Stimulated activated CD4-positive, alpha-beta T cell treated with anti-CD3 and anti-CD28 coated beads, Interleukin-12 subunit alpha, Interleukin-12 subunit beta, amount 100 ng/mL, for 24 hours (primary cell): ENCODE measurements around the gene NAA15.
A peak's percentile ranks its signal among the peaks of the same experiment; 100 is the strongest.
"Not testable (repeated sequence)": the region's sequence is repeated elsewhere in the genome, so short reads cannot be mapped to it uniquely, and the experiment has no call there.

Experiments used
- DNase-seq, 2 experiments: peaks; one replicate each; pipeline ENCODE4 v3.0.0-alpha.2; 2020; ENCODE audit warnings: low read depth in 2 of 2

NAA15 gene

GRCh38 chr4:139297001-139297410 is 4.3 kb upstream of the NAA15 start:
- DNase-seq, result no peak

- DNase-seq, result no peak
Measured at GRCh38 chr4:139299536-139299935, 1.8 kb upstream of the NAA15 start.

GRCh38 chr4:139300431-139301112 is 733 bp upstream of the NAA15 start:
- DNase-seq, result no peak

GRCh38 chr4:139301821-139302611 is 711 bp downstream of the NAA15 start, which contains the start of gene NDUFC1:
Gene NDUFC1 (minus strand): TSS chr4:139302477. CDS start chr4:139295798, 6,679 bp downstream.
- DNase-seq, result peak; percentile 28 to 63

- DNase-seq, result no peak
Measured at GRCh38 chr4:139304920-139305319, 3.6 kb downstream of the NAA15 start.

- DNase-seq, result no peak
Measured at GRCh38 chr4:139311909-139312308, 10.6 kb downstream of the NAA15 start.

- DNase-seq, result no peak
Measured at GRCh38 chr4:139312552-139313332, 11.4 kb downstream of the NAA15 start.

GRCh38 chr4:139313414-139313813 is 12.1 kb downstream of the NAA15 start:
- DNase-seq, result not testable (repeated sequence)

- no peak for DNase-seq
Measured at GRCh38 chr4:139314047-139314800, 12.9 kb downstream of the NAA15 start.

- no peak for DNase-seq
Measured at GRCh38 chr4:139315221-139315675, 13.9 kb downstream of the NAA15 start.

GRCh38 chr4:139316733-139317132 is 15.4 kb downstream of the NAA15 start:
- no peak for DNase-seq

- DNase-seq, result no peak
Measured at GRCh38 chr4:139317635-139318034, 16.3 kb downstream of the NAA15 start.

- no peak for DNase-seq
Measured at GRCh38 chr4:139319571-139319970, 18.3 kb downstream of the NAA15 start.

GRCh38 chr4:139322070-139322469 is 20.8 kb downstream of the NAA15 start:
- not testable (repeated sequence) for DNase-seq

- not testable (repeated sequence) for DNase-seq
Measured at GRCh38 chr4:139322541-139322940, 21.2 kb downstream of the NAA15 start.

GRCh38 chr4:139324620-139325019 is 23.3 kb downstream of the NAA15 start:
- no peak for DNase-seq

- no peak for DNase-seq
Measured at GRCh38 chr4:139329665-139330200, 28.4 kb downstream of the NAA15 start.

GRCh38 chr4:139330283-139330682 is 29.0 kb downstream of the NAA15 start:
- DNase-seq, result no peak

- no peak for DNase-seq
Measured at GRCh38 chr4:139331185-139331584, 29.9 kb downstream of the NAA15 start.

GRCh38 chr4:139333046-139333445 is 31.7 kb downstream of the NAA15 start:
- DNase-seq, result no peak

GRCh38 chr4:139337612-139338011 is 36.3 kb downstream of the NAA15 start:
- DNase-seq, result no peak
